H1 (cell line): ENCODE measurements around the gene PECR. TPM values are rescaled to one million over a fixed set of nuclear protein-coding genes. Genes with fewer than 3 reads are reported as not detected.

Source experiments
- KDM1A ChIP-seq: fragments of 200-600, 300-600 bp; sonication (generic); IDR thresholded peaks from 2 replicates; pipeline ENCODE4 v1.7.1; 2016; ENCODE audit warnings: mild to moderate bottlenecking, low read length, borderline replicate concordance
- RNF2 ChIP-seq: fragments of 200-900, 300-1000 bp; sonication (generic); IDR thresholded peaks from 2 replicates; pipeline ENCODE4 v1.7.1; 2016; ENCODE audit warnings: borderline replicate concordance, low read depth, mild to moderate bottlenecking, antibody characterized with exemption, low read length; ENCODE audit not compliant: poor library complexity, severe bottlenecking; ENCODE audit errors: missing control alignments
- polyA plus RNA-seq, 7 experiments: library from polyadenylated mRNA; depleted of rRNA in 3 of 7; stranded (reverse) in 5 of 7; unstranded in 2 of 7; fragments of >200 nt in 5 of 7; fragments of 200-250 nt in 2 of 7; gene quantifications; 1 replicate in 5 of 7; 2 replicates in 1 of 7; 4 replicates in 1 of 7; pipeline versions ENCODE4 v1.2.1 to v1.2.3, GENCODE V29; 2011 to 2013; ENCODE audit warnings: missing spikeins in 2 of 7, mixed read lengths in 2 of 7
- total RNA-seq: library from RNA; stranded (reverse); fragmentation: NEBNext Ultra II Directional; extraction: Animal tissue kit (Norgen Biotek cat#: 25700); gene quantifications from 2 replicates; pipeline ENCODE4 v1.2.1, GENCODE V29; 2021

PECR gene
- total and polyA plus RNA-seq, 2 of the 8 experiments (the other 6 are each of a cell fraction or from before 2014, with no cell fraction given) = 15.9 to 19.2 TPM

GRCh38 chr2:216008387-216008786, 73.2 kb downstream of the PECR start (continued):
- no peak for TF ChIP-seq KDM1A
- no peak for TF ChIP-seq RNF2
